Ishikawa (cell line): Measurements from ENCODE around the gene SPHK2.

Experiments
- CREB1 ChIP-seq: IDR thresholded peaks from 2 replicates; pipeline ENCODE4 v1.6.1; 2012; ENCODE audit warnings: low read depth
- EGR1 ChIP-seq: IDR thresholded peaks from 2 replicates; pipeline ENCODE4 v1.6.1; 2012
- EP300 ChIP-seq: IDR thresholded peaks from 2 replicates; pipeline ENCODE4 v1.6.1; 2012; ENCODE audit warnings: borderline replicate concordance
- FOXM1 ChIP-seq: IDR thresholded peaks from 2 replicates; pipeline ENCODE4 v1.6.1; 2012; ENCODE audit warnings: low read depth, borderline replicate concordance
- RAD21 ChIP-seq: IDR thresholded peaks from 2 replicates; pipeline ENCODE4 v1.6.1; 2012; ENCODE audit warnings: low read depth
- TAF1 ChIP-seq: IDR thresholded peaks from 2 replicates; pipeline ENCODE4 v1.6.1; 2012; ENCODE audit warnings: low read depth, mild to moderate bottlenecking
- TCF12 ChIP-seq: IDR thresholded peaks from 2 replicates; pipeline ENCODE4 v1.6.1; 2012; ENCODE audit warnings: low read depth
- TEAD4 ChIP-seq: IDR thresholded peaks from 2 replicates; pipeline ENCODE4 v1.6.1; 2012
- YY1 ChIP-seq: IDR thresholded peaks from 2 replicates; pipeline ENCODE4 v1.6.1; 2012; ENCODE audit warnings: low read depth
- ZBTB7A ChIP-seq: IDR thresholded peaks from 2 replicates; pipeline ENCODE4 v1.6.1; 2012; ENCODE audit warnings: low read depth
- TF ChIP-seq, protein P1 (sequence below): IDR thresholded peaks from 2 replicates; pipeline ENCODE4 v1.6.1; 2012; ENCODE audit warnings: low read depth, mild to moderate bottlenecking
- TF ChIP-seq, protein P2 (sequence below): IDR thresholded peaks from 2 replicates; pipeline ENCODE4 v1.6.1; 2012

- peak; percentile 7; the same call in 1 of the 2 replicates for TF ChIP-seq TEAD4
- TF ChIP-seq ZBTB7A = no peak
- peak; percentile 99 for TF ChIP-seq TAF1
- TF ChIP-seq CREB1 = peak; percentile 97
- TF ChIP-seq RAD21 = no peak
- no peak for TF ChIP-seq FOXM1
- TF ChIP-seq TCF12 = peak; percentile 78
- no peak for TF ChIP-seq EP300
- TF ChIP-seq, protein P1, sequence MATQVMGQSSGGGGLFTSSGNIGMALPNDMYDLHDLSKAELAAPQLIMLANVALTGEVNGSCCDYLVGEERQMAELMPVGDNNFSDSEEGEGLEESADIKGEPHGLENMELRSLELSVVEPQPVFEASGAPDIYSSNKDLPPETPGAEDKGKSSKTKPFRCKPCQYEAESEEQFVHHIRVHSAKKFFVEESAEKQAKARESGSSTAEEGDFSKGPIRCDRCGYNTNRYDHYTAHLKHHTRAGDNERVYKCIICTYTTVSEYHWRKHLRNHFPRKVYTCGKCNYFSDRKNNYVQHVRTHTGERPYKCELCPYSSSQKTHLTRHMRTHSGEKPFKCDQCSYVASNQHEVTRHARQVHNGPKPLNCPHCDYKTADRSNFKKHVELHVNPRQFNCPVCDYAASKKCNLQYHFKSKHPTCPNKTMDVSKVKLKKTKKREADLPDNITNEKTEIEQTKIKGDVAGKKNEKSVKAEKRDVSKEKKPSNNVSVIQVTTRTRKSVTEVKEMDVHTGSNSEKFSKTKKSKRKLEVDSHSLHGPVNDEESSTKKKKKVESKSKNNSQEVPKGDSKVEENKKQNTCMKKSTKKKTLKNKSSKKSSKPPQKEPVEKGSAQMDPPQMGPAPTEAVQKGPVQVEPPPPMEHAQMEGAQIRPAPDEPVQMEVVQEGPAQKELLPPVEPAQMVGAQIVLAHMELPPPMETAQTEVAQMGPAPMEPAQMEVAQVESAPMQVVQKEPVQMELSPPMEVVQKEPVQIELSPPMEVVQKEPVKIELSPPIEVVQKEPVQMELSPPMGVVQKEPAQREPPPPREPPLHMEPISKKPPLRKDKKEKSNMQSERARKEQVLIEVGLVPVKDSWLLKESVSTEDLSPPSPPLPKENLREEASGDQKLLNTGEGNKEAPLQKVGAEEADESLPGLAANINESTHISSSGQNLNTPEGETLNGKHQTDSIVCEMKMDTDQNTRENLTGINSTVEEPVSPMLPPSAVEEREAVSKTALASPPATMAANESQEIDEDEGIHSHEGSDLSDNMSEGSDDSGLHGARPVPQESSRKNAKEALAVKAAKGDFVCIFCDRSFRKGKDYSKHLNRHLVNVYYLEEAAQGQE = no peak
- peak; percentile 91 for TF ChIP-seq YY1
- TF ChIP-seq EGR1 = 0 out of 2 replicates have a peak, but pooled peaks have one; percentile 13
- TF ChIP-seq, protein P2, sequence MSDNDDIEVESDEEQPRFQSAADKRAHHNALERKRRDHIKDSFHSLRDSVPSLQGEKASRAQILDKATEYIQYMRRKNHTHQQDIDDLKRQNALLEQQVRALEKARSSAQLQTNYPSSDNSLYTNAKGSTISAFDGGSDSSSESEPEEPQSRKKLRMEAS = peak; percentile 92
These were observed at the start of gene SPHK2, which contains the start of gene RPL18 for GRCh38 chr19:48618916-48619691.
